HL-60 (cell line): Measurements from ENCODE around the gene PNPO.

Experiments
- GABPA ChIP-seq: IDR thresholded peaks from 2 replicates; pipeline ENCODE4 v1.6.1; 2012; ENCODE audit warnings: low read depth
- POLR2AphosphoS5 ChIP-seq: IDR thresholded peaks from 2 replicates; pipeline ENCODE4 v1.6.1; 2012; ENCODE audit warnings: low read depth
- TF ChIP-seq, protein P1 (sequence below): IDR thresholded peaks from one replicate; pipeline ENCODE4 v1.5.1; 2011; ENCODE audit warnings: low read length, control low read depth, inconsistent platforms; ENCODE audit not compliant: insufficient read depth

- TF ChIP-seq, protein P1, sequence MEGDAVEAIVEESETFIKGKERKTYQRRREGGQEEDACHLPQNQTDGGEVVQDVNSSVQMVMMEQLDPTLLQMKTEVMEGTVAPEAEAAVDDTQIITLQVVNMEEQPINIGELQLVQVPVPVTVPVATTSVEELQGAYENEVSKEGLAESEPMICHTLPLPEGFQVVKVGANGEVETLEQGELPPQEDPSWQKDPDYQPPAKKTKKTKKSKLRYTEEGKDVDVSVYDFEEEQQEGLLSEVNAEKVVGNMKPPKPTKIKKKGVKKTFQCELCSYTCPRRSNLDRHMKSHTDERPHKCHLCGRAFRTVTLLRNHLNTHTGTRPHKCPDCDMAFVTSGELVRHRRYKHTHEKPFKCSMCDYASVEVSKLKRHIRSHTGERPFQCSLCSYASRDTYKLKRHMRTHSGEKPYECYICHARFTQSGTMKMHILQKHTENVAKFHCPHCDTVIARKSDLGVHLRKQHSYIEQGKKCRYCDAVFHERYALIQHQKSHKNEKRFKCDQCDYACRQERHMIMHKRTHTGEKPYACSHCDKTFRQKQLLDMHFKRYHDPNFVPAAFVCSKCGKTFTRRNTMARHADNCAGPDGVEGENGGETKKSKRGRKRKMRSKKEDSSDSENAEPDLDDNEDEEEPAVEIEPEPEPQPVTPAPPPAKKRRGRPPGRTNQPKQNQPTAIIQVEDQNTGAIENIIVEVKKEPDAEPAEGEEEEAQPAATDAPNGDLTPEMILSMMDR, result no peak
- no peak for TF ChIP-seq POLR2AphosphoS5
- no peak for TF ChIP-seq GABPA
Measured at GRCh38 chr17:47917581-47917980, 23.8 kb upstream of the PNPO start.
